Measurements from ENCODE around the gene LMO7. TPM values are rescaled to one million over a fixed set of nuclear protein-coding genes. Genes with fewer than 3 reads are reported as not detected.

The LMO7 gene
- total RNA-seq, 1 donor from 2014 or later = 6.8 TPM

GRCh38 chr13:75830842-75831241 lies 194.7 kb downstream of the LMO7 start:
- Histone ChIP-seq H3K4me3 (no peak overlapping the region), H3F3A (ENCODE audit: low read depth) (no peaks in the 10 kb centered on the region), H2AFZ (replicated peaks) (no peak overlapping the region), H3K27me3 (no peaks in the 10 kb centered on the region), H3K4me1 (no peaks in the 10 kb centered on the region), H3K9me3 (ENCODE audit: low read depth) (no peaks in the 10 kb centered on the region), H3K9ac (no peak overlapping the region), H3K27ac (no peak overlapping the region), H3K79me2 (ENCODE audit: low read depth) (no peaks in the 10 kb centered on the region), H3K4me2 (no peak overlapping the region), H3K36me3 (no peaks in the 10 kb centered on the region), H4K20me1 (ENCODE audit: low read depth) (no peaks in the 10 kb centered on the region)
- DNase-seq (ENCODE audit: low spot score) = no peak
- Mint-ChIP-seq H3K4me1 (no peaks in the 10 kb centered on the region), H3K36me3 (no peaks in the 10 kb centered on the region), H3K27me3 (ENCODE audit: insufficient read depth, low read depth) (peaks cover 4% of the 10 kb centered on the region), H3K9me3 (no peaks in the 10 kb centered on the region), H3K4me3 (no peak overlapping the region), H3K27ac (no peak overlapping the region)
- TF ChIP-seq EZH2 (IDR thresholded peaks at IDR 0.05) (no peak), CTCF (IDR thresholded peaks at IDR 0.05) (no peak), EZH2phosphoT487 (IDR thresholded peaks at IDR 0.05) (no peak)

DNA sequence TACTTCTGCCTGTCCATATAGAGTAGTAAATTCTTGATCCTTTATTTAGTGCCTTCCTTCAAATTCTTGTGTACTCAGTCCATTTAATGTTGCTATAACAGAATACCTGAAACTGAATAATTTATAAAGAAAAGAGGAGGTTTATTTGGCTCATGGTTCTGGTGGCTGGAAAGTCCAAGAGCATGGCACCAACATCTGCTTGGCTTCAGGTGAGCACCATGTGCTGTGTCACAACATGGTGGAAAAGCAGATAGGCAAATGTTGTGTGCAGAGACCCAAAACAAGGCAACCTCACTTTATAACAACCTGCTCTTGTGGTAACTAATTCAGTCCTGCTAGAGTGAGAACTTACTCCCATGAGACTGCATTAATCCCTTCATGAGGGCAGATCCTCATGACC lies 195.3 kb downstream of the LMO7 start:
- Histone ChIP-seq H4K20me1 (ENCODE audit: low read depth) (no peaks in the 10 kb centered on the region), H3K36me3 (no peaks in the 10 kb centered on the region), H3K4me2 (no peak overlapping the region), H3F3A (ENCODE audit: low read depth) (no peaks in the 10 kb centered on the region), H3K9ac (no peak overlapping the region), H3K4me1 (no peaks in the 10 kb centered on the region), H3K9me3 (ENCODE audit: low read depth) (no peaks in the 10 kb centered on the region), H3K79me2 (ENCODE audit: low read depth) (no peaks in the 10 kb centered on the region), H3K4me3 (no peak overlapping the region), H3K27ac (no peak overlapping the region), H2AFZ (replicated peaks) (no peak overlapping the region), H3K27me3 (no peaks in the 10 kb centered on the region)
- TF ChIP-seq EZH2phosphoT487 (IDR thresholded peaks at IDR 0.05) = no peak
- no peaks in the 10 kb centered on the region for H3K9me3 Mint-ChIP-seq
- H3K4me3 Mint-ChIP-seq = no peak overlapping the region
- no peaks in the 10 kb centered on the region for H3K4me1 Mint-ChIP-seq
- no peak overlapping the region for H3K27ac Mint-ChIP-seq
- no peak for DNase-seq (ENCODE audit: low spot score)
- H3K36me3 Mint-ChIP-seq = no peaks in the 10 kb centered on the region
- peaks cover under 1% of the 10 kb centered on the region for H3K27me3 Mint-ChIP-seq (ENCODE audit: insufficient read depth, low read depth)

GRCh38 chr13:75832812-75833211 lies 196.7 kb downstream of the LMO7 start:
- Histone ChIP-seq H3K9ac (no peak overlapping the region), H3K9me3 (ENCODE audit: low read depth) (no peaks in the 10 kb centered on the region), H3K4me2 (no peak overlapping the region), H3F3A (ENCODE audit: low read depth) (no peaks in the 10 kb centered on the region), H3K27me3 (no peaks in the 10 kb centered on the region), H3K79me2 (ENCODE audit: low read depth) (no peaks in the 10 kb centered on the region), H2AFZ (replicated peaks) (no peak overlapping the region), H3K4me1 (no peaks in the 10 kb centered on the region), H3K27ac (no peak overlapping the region), H3K4me3 (no peak overlapping the region), H4K20me1 (ENCODE audit: low read depth) (no peaks in the 10 kb centered on the region), H3K36me3 (no peaks in the 10 kb centered on the region)
- no peaks in the 10 kb centered on the region for H3K36me3 Mint-ChIP-seq
- H3K4me1 Mint-ChIP-seq = no peaks in the 10 kb centered on the region
- no peaks in the 10 kb centered on the region for H3K9me3 Mint-ChIP-seq
- no peak for TF ChIP-seq EZH2phosphoT487 (IDR thresholded peaks at IDR 0.05)
- TF ChIP-seq CTCF (IDR thresholded peaks at IDR 0.05) = no peak
- no peak for TF ChIP-seq EZH2 (IDR thresholded peaks at IDR 0.05)
- H3K4me3 Mint-ChIP-seq = no peak overlapping the region
- H3K27me3 Mint-ChIP-seq (ENCODE audit: insufficient read depth, low read depth) = no peaks in the 10 kb centered on the region
- DNase-seq (ENCODE audit: low spot score) = no peak
- H3K27ac Mint-ChIP-seq = no peak overlapping the region

DNA sequence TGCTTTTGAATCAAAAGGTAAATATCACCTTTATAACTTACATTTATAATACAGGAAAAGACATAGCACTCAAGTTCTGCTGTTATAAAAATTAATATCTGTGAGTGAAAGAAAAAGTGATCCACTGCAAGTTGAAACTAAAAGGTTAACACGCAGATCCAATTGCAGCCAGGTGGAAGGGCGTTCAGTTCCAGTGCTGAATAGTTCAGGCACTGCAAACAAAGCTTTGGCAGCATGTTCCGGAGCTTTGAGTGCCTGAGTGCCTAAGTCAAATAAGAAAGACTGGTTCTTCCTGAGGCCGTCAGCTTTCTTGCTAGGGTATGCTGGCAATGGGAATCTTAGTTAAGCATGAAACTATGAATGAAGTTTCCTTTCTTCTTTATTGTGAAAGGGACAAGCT lies 200.3 kb downstream of the LMO7 start:
- no peaks in the 10 kb centered on the region for H3K36me3 Mint-ChIP-seq
- TF ChIP-seq EZH2phosphoT487 (IDR thresholded peaks at IDR 0.05) (no peak), EZH2 (IDR thresholded peaks at IDR 0.05) (no peak), CTCF (IDR thresholded peaks at IDR 0.05) (no peak)
- H3K4me1 Mint-ChIP-seq = no peaks in the 10 kb centered on the region
- no peak for DNase-seq (ENCODE audit: low spot score)
- Histone ChIP-seq H3K27ac (no peak overlapping the region), H3K9me3 (ENCODE audit: low read depth) (no peaks in the 10 kb centered on the region), H3K79me2 (ENCODE audit: low read depth) (no peaks in the 10 kb centered on the region), H2AFZ (replicated peaks) (peak overlapping the region; percentile 6), H3K4me2 (no peak overlapping the region), H3K27me3 (no peaks in the 10 kb centered on the region), H3K4me3 (no peak overlapping the region), H3K4me1 (no peaks in the 10 kb centered on the region), H3K36me3 (no peaks in the 10 kb centered on the region), H4K20me1 (ENCODE audit: low read depth) (no peaks in the 10 kb centered on the region), H3K9ac (no peak overlapping the region), H3F3A (ENCODE audit: low read depth) (no peaks in the 10 kb centered on the region)
- no peaks in the 10 kb centered on the region for H3K27me3 Mint-ChIP-seq (ENCODE audit: insufficient read depth, low read depth)
- no peaks in the 10 kb centered on the region for H3K9me3 Mint-ChIP-seq
- no peak overlapping the region for H3K4me3 Mint-ChIP-seq
- no peak overlapping the region for H3K27ac Mint-ChIP-seq
